Prostate gland (tissue), 2 donors: Measurements from ENCODE around the gene LRRC18.

ENCODE experiments used
- CTCF ChIP-seq, 4 experiments: fragments of 200-600 bp in 2 of 4; fragments of 450-650 bp in 2 of 4; sonication (generic) in 2 of 4; IDR thresholded peaks; 1 replicate in 3 of 4; 2 replicates in 1 of 4; pipeline ENCODE4 v1.5.1; 2016 to 2019; ENCODE audit warnings: antibody characterized with exemption in 4 of 4, mild to moderate bottlenecking in 2 of 4, moderate library complexity in 2 of 4
- POLR2A ChIP-seq: fragments of 450-650 bp; IDR thresholded peaks from one replicate; pipeline ENCODE4 v1.6.1; 2016; ENCODE audit warnings: antibody characterized with exemption, mild to moderate bottlenecking
- POLR2AphosphoS5 ChIP-seq: sonication (generic); formaldehyde crosslinking; IDR thresholded peaks from one replicate; pipeline ENCODE4 v1.6.1; 2017; ENCODE audit warnings: antibody characterized with exemption

DNA sequence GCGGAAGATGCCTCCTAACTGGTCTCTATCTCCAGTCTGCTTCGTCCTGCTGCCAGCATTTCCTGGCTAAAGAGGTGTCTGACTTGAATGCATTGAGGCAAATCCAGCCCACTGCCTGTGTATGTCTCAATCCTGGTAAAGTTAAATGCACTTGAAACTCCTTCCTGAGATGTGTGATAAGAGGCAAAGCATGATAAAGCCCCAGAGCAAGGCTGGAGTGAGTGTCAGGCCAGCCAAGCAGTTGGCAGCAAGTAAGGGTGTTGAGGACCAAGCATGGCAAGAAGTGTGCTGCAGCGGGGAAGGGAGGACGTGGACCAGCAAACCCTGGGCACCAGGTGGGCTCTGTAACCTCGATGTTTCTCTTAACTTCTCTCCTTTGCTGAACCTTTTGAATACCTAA is 29.1 kb downstream of the LRRC18 start:
- TF ChIP-seq CTCF (IDR thresholded peaks at IDR 0.05) = no peak
- TF ChIP-seq POLR2A = no peak
- no peak for TF ChIP-seq POLR2AphosphoS5
